GM12801 (cell line): ENCODE data around the gene CCDC171.

Experiments used
- CTCF ChIP-seq: IDR thresholded peaks from one replicate; pipeline ENCODE4 v1.5.1; 2011; ENCODE audit warnings: control low read depth; ENCODE audit not compliant: insufficient read length; ENCODE audit errors: extremely low read depth

Gene CCDC171

GRCh38 chr9:15552636-15553527 is at the start of gene CCDC171:
Gene CCDC171 (plus strand): TSS chr9:15553043. CDS start chr9:15564089, 11,046 bp downstream.
- no peak for TF ChIP-seq CTCF

GRCh38 chr9:15505921-15506320 is 46.9 kb upstream of the CCDC171 start:
- no peak for TF ChIP-seq CTCF

GRCh38 chr9:15509931-15510788 is 42.7 kb upstream of the CCDC171 start:
- no peak for TF ChIP-seq CTCF

GRCh38 chr9:15510789-15511575 is 41.9 kb upstream of the CCDC171 start, which contains the start of gene PSIP1:
Gene PSIP1 (minus strand): TSS chr9:15510970. CDS start chr9:15510188, 782 bp downstream.
- no peak for TF ChIP-seq CTCF

- no peak for TF ChIP-seq CTCF
Observed at GRCh38 chr9:15512204-15512603, 40.6 kb upstream of the CCDC171 start.

GRCh38 chr9:15512889-15513288 is 40.0 kb upstream of the CCDC171 start:
- no peak for TF ChIP-seq CTCF
